HG02623 (cell line): ENCODE data around the gene PRLHR.
"Not testable (repeated sequence)": the region's sequence is repeated elsewhere in the genome, so short reads cannot be mapped to it uniquely, and the experiment has no call there.

Experiments used
- ATAC-seq: cut with Tn5 transposase; IDR thresholded peaks from one replicate; pipeline ENCODE4 v1.9.1; 2021; ENCODE audit warnings: moderate library complexity; ENCODE audit not compliant: unreplicated experiment

Gene PRLHR

DNA sequence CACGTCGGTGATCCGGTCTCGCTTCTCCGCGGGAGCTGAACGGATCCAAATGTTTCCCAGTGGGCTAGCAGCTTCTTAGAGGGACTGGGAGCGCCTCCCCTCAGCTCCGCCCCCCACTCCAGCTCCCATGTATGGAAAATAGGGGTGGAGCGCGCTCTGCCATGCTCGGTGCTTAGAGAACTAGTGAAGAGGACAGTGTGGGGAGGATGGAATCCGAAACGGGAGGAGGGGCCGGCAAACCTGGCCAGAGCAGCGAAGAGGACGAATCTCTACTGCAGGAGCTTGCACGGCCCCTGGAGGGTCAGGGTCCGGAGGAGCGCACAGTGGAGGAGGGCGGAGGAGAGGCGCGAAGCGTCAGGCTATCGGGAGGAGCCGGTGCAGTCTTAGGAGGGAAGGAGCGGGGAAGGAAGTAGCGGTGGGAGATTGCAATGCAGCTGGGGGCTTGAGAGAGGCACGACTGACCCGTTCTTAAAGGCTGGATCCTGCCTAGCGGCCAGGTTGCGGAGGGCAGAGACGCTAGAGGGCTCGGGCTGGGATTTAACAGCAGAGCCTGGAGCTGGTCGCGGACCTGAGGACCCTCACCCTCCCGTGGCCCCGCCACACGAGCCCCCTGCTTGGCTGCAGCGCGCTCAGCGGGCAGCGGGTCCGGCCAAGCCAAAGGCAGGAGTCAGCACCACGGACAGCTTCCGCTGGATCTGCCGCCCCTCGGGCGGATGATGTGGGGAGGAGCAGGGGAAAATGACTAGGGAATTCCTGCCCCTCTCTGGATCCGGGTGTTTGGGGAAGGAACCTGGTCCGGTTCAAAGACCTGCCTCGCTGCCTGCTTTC lies at the start of gene PRLHR:
Gene PRLHR, minus strand, starts transcription at position 51 of the 828 bp plus-strand sequence. CDS start 404 bp downstream, outside the sequence.
- ATAC-seq = no peak

DNA sequence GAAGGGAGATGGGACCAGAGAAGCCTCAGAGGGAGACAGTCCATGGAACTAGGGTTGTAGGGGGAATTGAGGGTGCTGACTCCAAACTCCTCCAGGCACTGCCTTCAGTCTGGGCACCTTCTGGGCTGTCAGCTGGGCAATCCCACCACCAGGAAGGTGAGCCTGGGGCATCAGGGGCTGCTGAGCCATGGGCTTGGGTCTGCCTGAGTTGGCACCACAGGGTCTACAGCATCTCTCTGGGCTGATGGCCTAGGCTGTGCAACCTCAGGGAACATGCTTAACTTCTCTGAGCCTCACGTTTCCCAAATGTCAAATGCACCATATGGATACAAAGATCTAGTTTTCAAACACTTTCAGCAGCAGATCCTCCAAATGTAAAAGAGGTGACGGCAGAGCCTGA lies 46.8 kb upstream of the PRLHR start:
- no peak for ATAC-seq

DNA sequence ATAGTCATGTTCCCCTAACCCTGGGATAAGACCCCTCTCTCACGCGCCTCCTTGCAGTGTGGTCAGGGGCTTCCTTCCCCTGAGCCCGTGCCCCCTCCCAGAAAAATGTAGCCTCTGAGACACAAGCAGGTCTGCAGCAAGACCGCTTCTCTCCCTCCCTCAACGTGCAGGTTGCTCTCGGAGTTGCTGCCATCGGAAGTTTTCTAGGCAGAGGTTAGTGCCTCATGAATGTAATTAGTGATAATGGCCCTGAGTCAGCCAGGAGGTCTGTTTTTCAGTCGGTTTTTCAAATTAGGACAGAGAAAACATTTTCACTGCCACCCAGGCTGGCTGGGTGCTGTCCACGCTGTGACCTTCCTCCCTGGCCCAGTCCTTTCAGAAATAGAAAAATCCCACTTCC lies 43.2 kb upstream of the PRLHR start:
- ATAC-seq = no peak

DNA sequence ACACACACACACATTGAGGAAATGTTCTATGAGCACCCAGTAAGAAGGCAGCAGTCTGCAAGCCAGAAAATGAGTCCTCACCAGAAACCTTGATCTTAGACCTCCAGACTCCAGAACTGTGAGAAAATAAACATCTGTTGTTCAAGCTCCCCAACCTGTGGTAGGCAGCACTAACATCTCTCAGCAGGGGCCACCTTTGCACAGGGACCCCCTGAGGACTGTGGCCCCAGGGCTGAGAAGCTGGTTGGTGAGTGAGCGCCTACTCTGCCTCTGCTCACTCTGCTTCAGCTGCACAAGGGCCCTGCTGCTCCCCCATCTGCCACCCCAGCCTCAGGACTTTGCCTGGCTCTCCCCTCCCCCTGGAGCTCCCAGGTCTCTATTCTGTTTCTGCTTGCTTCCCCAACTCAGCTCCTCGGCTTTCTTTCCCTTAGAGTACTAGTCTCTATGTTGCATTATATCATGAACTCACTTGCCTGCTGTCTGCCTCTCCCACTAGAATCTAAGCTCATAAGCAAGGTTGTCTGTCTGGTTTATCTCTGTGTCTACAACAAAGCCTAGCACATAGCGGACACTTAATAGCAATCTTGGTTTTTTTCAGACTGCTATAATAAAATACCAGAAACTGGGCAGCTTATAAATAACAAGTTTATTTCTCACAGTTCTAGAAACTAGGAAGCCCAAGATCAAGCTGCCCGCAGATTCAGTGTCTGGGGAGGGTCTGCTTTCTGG lies 40.4 kb upstream of the PRLHR start:
- ATAC-seq = no peak

DNA sequence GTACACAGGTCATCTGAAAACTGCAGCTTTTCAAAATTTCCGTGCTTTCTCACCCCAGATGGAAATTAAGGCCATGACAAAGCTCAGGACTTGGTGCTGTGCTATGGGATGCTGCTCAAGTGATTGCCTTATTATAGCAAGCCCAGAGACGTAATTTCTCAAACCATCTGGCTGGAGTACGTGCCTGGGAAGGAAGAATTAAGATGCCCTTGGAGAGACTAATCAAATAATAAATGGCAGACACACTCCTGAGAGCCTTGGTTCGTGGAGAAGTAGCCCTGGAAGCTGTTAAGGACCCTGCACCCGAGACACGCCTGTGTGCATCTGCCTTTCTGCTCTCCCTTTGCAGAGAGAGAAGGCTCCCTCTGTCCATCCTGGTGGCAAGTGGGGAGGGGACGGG lies 38.3 kb upstream of the PRLHR start:
- ATAC-seq = no peak

DNA sequence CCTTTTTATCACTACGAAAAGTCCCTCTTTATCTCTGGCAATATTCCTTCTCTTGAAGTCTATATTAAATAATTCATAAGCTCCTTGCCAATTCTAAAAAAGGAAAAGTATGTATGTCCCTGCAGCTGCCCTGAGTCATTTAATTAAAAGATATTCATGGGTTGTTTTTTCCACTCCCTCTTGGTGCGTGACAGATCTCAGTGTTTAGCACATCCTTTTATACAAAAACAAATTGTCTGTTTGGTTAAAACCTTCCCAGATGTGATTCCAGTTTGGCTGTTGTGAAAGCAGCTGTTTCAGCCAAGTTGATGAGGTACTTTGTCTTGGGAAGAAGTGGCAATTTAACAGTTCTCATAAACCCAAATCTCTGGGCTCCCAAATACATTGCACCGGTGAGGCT lies 33.8 kb upstream of the PRLHR start:
- no peak for ATAC-seq

DNA sequence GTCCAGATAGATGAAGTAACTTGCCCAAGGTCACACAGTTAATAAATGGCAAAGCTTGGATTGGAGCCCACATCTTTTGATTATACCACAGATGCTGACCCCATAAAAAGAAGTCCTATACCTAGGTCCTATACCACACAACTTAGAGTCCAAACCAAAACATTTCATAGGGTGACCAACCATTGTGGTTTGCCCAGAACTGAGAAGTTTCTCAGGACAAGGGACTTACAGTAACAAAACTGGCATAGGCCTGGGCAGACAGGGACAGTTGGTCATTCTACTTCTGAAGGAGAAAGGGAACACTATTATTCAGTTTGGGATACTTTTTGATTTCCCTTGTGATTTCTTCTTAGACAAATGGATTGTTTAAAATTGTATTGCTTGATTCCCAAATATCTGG lies 32.9 kb upstream of the PRLHR start:
- no peak for ATAC-seq

DNA sequence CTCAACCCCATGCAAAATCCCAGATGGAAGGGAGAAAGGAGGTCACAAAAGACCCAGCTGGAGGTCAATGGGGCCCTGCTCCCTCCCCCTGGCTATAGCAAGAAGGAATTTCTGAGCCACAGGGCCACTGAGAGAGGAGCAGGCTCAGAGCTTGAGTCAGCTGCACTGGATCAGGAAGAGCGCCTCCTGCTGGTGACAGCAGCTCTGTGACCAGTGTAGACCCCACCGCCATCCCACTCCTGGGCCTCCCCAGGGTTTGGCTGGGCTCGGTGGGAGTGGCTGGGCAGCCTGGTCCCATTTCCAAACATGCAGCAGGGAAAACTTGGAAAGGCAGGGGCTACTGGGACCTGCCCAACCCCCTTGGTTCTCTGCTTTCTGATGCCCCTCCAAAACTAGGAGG lies 31.5 kb upstream of the PRLHR start:
- ATAC-seq = no peak

DNA sequence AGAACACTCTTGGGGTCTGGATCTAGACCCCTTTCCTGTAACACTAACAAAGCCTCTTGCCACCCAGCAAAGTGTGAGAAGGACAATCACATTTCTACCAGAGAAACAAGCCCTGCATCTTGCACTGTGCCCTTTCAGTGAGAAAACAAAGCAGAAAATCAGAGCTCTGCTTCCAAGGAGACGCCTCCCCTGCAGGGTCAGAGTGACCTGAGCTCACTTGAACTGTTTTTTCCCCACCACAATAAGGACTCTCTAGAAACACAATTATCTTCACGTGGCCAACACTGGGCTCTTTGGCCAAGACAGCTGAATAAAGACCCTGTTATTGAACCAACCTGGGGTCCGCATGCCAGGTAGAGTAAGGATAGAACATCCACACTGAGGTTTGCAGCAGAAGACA lies 30.1 kb upstream of the PRLHR start:
- ATAC-seq = no peak

DNA sequence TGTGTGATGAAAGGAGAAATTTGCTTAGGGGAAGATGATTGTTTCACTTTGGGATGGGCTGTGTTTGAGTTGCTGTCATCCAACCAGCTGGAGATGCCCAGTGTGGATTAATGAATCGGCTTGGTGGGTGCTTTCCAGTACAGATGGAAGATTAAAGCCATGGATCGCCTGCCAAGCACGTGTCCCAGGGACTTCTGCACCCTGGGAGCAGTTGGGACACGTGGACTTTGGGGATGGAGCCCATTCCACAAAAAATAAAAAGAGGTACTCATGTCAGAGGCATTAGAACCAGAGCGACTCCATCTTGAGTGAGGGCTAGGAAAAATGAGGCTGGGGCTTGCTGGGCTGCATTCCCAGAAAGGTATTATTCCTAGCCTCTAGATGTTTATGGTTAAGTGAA lies 29.3 kb upstream of the PRLHR start:
- no peak for ATAC-seq

DNA sequence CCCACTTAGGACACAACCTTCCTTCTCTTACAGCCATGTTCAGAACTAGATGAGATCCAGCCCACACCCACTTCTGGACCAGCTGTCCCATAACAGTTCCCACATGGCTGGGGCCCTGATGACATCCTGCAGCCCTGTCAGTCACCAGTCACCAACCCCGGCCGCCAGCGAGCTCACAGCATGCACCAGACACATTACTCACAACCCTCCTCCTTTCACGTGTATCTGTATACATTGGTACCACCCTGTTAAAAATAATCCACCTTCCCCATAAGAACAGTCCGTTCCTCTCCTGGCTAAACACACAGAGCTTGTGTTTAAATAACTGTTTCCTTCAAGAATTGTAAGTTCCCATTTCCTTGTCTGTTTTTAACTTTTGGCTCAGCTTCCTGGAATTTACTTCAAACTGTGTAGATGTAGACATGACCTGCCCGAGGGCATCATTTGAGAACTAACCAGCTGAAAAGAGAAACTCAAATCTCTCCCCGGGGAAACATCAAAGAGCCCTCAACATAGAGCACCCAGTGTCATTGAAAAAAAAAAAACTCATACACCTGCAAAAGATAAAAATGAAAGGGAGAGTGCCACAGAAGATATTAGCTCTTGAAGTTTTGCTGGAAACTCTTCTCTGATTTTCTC lies 26.0 kb upstream of the PRLHR start:
- ATAC-seq = no peak

DNA sequence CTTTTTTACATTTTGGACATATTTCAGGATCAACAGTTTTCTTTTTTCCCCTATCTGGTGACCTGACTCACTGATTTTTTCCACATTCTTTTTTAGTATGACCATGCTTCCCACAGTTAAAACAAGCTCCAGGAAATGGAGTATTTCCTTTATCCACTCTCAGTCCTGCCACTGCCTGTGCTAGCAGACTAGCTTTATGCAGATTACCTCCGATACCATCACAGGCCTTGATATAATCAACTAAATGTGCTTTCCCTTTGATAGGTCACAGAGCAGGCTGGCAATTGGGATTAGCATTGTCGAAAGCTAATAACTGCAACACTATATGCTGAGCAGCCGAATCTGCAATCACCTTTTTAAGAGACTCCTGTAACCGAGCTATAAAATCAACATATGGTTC lies 18.4 kb upstream of the PRLHR start:
- not testable (repeated sequence) for ATAC-seq

DNA sequence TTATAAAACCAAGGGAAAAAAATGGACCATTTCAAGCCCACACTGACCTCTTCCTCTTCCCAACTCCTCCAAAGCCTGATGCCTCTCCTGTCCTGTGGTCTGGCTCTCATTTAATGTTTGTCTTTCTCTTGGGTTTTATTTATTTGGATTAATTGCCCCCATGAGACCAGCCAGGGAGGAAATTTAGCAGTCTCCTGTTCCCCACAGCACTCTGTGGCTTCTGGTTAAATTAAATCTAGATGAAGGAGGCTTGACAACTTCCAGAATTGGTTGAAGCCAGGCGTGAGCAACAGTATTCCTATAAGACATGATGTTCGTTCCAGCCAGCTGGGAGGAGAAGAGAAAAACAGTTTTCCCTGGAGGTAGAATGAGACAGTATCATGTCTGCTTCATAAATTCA lies 15.1 kb upstream of the PRLHR start:
- no peak for ATAC-seq

DNA sequence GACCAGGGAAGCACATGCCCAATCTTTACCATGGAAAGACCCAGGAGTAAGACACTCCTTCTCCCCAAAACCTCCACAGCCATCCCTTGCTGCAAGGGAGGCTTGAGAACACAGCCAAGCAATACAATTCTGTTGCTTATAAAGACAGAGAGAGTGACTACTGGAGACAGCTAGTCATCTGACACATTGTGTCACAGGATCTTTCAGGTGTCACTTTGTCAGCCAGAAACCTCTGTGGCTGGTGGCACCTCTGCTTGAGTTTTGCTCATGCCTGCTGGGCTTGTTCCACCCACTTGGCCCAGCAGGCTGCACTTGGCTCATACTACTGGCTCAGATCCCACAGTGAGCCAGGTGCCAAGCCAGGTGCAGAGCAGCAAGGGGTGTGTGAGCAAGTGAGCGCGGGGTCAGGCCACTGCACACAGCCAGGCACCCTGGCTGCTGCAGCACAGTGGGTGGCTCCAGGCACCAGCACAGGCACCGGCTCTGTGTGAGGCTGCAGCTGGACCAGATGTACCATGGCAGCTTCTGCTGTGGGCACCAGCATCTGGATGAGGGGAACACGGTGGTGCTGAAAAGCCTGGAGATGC lies 12.4 kb upstream of the PRLHR start:
- ATAC-seq = no peak

DNA sequence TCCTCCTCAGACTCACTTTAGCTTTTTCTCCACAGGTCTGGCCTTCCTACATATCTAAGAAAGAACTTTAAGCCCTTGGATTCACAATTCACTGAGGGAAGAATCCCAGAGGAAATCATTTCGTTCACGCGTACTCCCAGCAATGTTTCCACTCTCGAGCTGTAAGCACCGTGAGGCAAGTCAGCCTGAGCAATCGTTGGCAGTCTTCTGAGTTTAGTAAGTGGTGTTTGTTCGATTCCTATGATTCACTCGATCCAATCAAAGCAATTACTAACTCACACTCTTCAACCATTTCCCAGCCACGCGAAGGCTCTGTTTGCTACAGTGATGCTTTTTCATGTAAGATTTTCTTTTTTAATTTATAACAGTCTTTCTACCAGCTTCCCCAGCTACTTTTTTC lies 10.2 kb upstream of the PRLHR start:
- ATAC-seq = no peak

DNA sequence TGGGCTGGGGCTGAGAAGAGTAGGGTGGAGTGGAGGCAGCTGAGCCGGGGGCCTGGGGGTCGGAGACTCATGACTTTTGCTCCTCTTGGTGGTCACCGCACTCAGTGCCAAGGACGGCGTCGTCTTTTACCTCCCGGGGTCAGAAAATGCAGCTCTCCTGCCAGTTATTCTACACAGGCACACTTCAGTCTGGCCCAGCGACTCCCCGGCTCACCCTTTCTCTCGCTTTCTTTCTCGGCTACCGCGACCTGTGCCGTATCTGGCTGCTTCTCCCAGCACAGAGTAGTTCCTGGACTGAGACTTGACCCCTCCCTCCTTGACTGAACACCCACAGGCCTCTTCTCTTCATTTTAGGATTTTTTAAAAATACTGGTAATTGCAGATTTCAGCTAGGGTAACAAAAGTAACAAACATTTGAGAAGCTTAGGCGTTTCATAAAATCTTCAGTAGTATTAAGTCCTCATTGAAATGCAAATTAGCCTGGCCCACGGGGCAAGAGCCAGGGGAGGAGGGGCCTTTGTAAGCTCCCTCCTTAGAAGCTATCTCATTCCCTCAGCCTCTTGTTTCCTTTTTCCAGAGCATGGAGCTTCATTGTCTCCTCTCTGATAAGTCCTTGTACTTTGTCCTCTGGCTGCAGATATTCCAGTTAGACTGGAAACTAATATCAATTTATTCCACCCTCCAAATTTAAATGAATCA lies 1.1 kb upstream of the PRLHR start:
- no peak for ATAC-seq

DNA sequence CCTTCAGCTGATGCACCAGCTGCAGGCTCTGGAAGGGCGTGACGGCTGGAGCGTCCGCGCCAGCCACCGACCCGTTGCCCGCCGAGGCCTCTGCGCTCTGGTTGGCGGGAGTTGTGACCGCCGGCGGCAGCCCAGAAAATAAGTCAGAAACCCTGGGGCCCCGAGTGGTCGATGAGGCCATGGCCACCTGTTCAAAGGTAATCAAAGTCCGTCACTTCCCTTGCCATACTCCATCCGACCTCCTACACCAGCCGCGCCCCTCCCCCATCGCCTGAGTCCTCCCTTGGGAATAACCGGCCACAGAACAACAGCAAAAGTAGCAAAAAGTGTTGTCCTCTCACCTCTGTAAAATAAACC lies 406 bp downstream of the PRLHR start:
- no peak for ATAC-seq

DNA sequence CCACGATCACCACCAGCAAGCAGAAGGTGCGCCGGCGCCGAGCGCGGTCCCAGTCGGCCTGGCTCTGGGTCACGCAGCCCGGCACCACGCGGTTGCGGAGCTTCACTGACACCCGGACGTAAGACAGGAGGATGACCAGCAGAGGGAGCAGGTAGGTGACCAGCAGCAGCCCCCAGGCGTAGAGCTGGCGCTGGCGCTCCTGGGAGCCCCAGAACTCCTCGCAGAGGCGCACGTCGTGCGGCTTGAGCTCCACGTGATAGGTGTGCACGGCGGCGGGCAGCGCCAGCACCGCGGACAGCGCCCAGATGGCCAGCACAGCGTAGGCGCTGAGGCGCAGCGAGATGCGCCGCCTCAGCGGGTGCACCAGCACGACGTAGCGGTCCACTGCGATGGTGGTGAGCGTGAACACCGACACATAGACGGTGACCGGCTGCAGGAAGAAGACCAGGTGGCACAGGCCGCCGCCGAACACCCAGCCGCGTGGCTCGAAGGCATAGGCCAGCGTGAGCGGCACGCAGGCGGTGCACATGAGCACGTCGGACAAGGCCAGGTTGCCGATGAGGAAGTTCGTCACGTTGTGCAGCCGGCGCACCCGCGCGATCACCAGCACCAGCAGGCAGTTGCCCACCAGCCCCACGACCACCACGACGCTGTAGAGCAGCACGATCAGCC lies 920 bp downstream of the PRLHR start:
- ATAC-seq = no peak

DNA sequence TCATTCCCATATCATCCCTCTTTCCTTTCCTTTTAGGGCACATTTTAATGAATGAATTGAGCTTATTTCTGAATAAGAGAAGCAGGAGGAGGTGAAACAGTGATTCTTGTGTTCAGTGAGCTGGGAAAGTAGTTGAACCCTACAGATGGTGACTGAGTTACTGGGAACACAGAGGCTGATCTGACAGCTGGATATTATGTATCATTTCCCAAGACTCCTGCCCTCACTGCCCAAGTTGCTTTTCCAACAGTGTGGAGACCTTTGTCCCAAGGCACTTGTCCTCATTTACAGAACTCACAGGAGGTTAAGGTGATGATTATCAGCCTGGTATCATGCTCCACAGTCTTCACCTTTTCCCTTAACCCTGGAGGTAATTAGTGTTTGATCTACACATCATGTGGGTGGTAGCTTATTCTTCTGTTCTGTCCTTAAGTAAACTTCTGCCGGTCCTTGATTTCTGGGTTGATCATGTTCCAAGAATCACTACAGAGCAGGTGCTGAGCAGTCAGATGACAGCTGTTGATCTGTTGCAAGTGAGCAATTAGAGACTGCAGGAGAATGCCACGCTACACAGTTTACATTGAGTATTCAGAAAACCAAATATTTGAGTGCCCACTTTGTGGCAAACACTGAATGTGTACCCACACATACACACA lies 2.6 kb downstream of the PRLHR start:
- ATAC-seq = no peak

DNA sequence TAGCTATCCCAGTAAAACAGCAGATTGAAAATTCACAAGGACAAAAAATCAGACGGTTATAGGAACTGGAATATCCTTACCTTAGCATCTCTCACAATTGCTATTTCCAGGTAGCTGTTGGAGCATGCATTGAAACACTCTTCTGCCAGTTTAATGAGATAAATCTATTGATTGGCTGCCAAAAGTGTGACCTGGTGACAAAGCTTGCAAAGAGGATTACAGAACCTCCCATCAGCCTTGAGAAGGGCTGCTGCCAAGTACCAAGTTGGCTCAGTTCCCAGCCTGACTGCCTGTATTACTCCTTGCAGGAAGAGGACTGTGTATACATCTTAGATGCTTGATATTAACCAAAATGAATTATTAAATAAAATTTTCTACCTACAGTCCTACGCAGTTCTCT lies 5.1 kb downstream of the PRLHR start:
- ATAC-seq = no peak
